Breast epithelium (tissue), 4 donors: ENCODE measurements around the gene CRLF2. TPM values are rescaled to one million over a fixed set of nuclear protein-coding genes. Genes with fewer than 3 reads are reported as not detected.
"Not testable (repeated sequence)": the region's sequence is repeated elsewhere in the genome, so short reads cannot be mapped to it uniquely, and the experiment has no call there.

Experiments
- DNase-seq, 2 donors: peaks; one replicate each; pipeline ENCODE4 v3.0.0-alpha.2; 2019; ENCODE audit warnings: low spot score in 2 of 2
- H3K27ac ChIP-seq, 2 donors: fragments of 200-600 bp; sonication (generic) in 1 of 2; one replicate each; pipeline ENCODE4 v1.5.1; 2016 to 2019; ENCODE audit warnings: mild to moderate bottlenecking in 1 of 2
- H3K27me3 ChIP-seq, 2 donors: fragments of 200-600 bp; sonication (generic) in 1 of 2; one replicate each; pipeline versions ENCODE4 v1.5.1 to v1.6.0; 2017 to 2019; ENCODE audit warnings: control low read depth in 1 of 2, mild to moderate bottlenecking in 1 of 2
- H3K36me3 ChIP-seq: fragments of 200-600 bp; one replicate; pipeline ENCODE4 v1.5.1; 2019
- H3K4me1 ChIP-seq, 2 donors: fragments of 200-600 bp; sonication (generic); one replicate each; pipeline ENCODE4 v1.5.1; 2016 to 2019; ENCODE audit warnings: control low read depth in 1 of 2
- H3K4me3 ChIP-seq, 3 donors: fragments of 200-600 bp; sonication (generic); 1 replicate in 2 of 3; 2 replicates in 1 of 3; pipeline ENCODE4 v1.5.1; 2016 to 2019; ENCODE audit warnings: mild to moderate bottlenecking in 3 of 3, moderate library complexity in 2 of 3
- H3K9me3 ChIP-seq, 2 donors: fragments of 200-600 bp; sonication (generic) in 1 of 2; one replicate each; pipeline ENCODE4 v1.5.1; 2016 to 2019; ENCODE audit warnings: control low read depth in 1 of 2
- POLR2A ChIP-seq: fragments of 450-650 bp; IDR thresholded peaks from one replicate; pipeline ENCODE4 v1.6.1; 2016; ENCODE audit warnings: antibody characterized with exemption, mild to moderate bottlenecking, moderate library complexity
- POLR2AphosphoS5 ChIP-seq, 3 donors: sonication (generic); formaldehyde crosslinking; IDR thresholded peaks; one replicate each; pipeline ENCODE4 v1.6.1; 2017; ENCODE audit warnings: antibody characterized with exemption in 3 of 3
- intact Hi-C: fragments of 100-400 bp; cut with DNase I; formaldehyde crosslinking; loops from one replicate; pipeline ENCODE4 v1.15.1; 2023; ENCODE audit warnings: low total_unique reads
- total RNA-seq, 3 donors: library from RNA; depleted of rRNA; stranded (reverse); fragments of >200 nt; gene quantifications; one replicate each; pipeline ENCODE4 v1.1.0, GENCODE V29; 2016
- TF ChIP-seq, protein P1 (sequence below), 3 donors: fragments of 450-650 bp; IDR thresholded peaks; one replicate each; pipeline ENCODE4 v1.5.1; 2016 to 2017; ENCODE audit warnings: antibody characterized with exemption in 3 of 3, mild to moderate bottlenecking in 3 of 3, moderate library complexity in 3 of 3

CRLF2 gene
- total RNA-seq, 3 donors from 2014 or later = 0.88 to 0.96 TPM; not detected in 1

- Histone ChIP-seq H3K27ac (no peak overlapping the region), H3K4me1 (no peaks in the 10 kb centered on the region), H3K9me3 (peaks cover 0 to 7% of the 10 kb centered on the region in 2 donors), H3K4me3 (no peak overlapping the region), H3K36me3 (no peaks in the 10 kb centered on the region), H3K27me3 (peaks cover 0 to 3% of the 10 kb centered on the region in 2 donors)
- TF ChIP-seq, protein P1, sequence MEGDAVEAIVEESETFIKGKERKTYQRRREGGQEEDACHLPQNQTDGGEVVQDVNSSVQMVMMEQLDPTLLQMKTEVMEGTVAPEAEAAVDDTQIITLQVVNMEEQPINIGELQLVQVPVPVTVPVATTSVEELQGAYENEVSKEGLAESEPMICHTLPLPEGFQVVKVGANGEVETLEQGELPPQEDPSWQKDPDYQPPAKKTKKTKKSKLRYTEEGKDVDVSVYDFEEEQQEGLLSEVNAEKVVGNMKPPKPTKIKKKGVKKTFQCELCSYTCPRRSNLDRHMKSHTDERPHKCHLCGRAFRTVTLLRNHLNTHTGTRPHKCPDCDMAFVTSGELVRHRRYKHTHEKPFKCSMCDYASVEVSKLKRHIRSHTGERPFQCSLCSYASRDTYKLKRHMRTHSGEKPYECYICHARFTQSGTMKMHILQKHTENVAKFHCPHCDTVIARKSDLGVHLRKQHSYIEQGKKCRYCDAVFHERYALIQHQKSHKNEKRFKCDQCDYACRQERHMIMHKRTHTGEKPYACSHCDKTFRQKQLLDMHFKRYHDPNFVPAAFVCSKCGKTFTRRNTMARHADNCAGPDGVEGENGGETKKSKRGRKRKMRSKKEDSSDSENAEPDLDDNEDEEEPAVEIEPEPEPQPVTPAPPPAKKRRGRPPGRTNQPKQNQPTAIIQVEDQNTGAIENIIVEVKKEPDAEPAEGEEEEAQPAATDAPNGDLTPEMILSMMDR (IDR thresholded peaks at IDR 0.05) = no peak
- no peak for TF ChIP-seq POLR2A
- no peak for TF ChIP-seq POLR2AphosphoS5 (IDR thresholded peaks at IDR 0.05)
- DNase-seq = no peak
- intact Hi-C loops = no loop called here
Observed at GRCh38 chrX:1190596-1191145, 21.8 kb downstream of the CRLF2 start.

DNA sequence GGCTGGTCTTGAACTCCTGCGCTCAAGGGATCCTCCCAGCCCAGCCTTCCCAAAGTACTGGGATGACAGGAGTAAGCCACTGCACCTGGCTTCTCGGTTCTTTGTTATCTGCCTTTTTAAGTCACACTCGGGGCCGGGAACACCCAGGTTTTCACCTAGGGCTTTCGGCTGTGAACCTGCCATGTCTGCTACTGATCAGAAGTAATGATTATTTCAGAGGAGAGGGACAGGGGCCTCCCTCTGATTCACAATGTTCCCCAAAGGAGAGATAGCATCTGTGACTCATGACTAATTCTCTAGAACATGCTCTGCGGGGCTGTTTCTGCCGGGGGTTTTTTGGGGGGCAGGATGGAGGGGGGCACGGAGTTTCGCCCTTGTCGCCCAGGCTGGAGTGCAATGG lies 26.9 kb downstream of the CRLF2 start:
- TF ChIP-seq, protein P1 (IDR thresholded peaks at IDR 0.05) = no peak
- no peak for TF ChIP-seq POLR2A
- TF ChIP-seq POLR2AphosphoS5 (IDR thresholded peaks at IDR 0.05) = no peak
- H3K4me3 ChIP-seq = no peak overlapping the region
- DNase-seq = peak in 1 of 2 donors; percentile 9
- no peak overlapping the region for H3K27ac ChIP-seq
- H3K4me1 ChIP-seq = no peaks in the 10 kb centered on the region
- intact Hi-C loops = no loop called here
- no peaks in the 10 kb centered on the region for H3K36me3 ChIP-seq
- peaks cover 0 to 3% of the 10 kb centered on the region in 2 donors for H3K9me3 ChIP-seq
- peaks cover 0 to 3% of the 10 kb centered on the region in 2 donors for H3K27me3 ChIP-seq

DNA sequence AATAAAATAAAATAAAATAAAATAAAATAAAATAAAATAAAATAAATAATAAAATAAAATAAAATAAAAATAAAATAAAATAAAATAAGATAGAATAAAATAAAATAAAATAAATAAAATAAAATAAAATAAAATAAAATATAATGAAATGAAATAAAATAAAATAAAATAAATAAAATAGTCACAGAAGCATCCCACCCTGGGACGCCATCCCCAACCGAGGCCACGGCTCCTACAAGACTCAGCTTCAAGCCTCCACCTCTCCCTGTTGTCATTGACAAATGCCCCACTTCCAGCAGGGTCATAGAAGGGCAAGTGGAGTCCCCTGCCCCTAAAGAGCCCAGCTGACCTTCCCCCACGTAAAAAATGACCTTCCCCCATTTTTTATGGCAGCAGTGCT lies 30.2 kb downstream of the CRLF2 start:
- Histone ChIP-seq H3K27me3 (peaks cover 0 to 4% of the 10 kb centered on the region in 2 donors), H3K27ac (no peak overlapping the region), H3K9me3 (peaks cover 0 to 3% of the 10 kb centered on the region in 2 donors), H3K4me1 (no peaks in the 10 kb centered on the region), H3K4me3 (no peak overlapping the region), H3K36me3 (no peaks in the 10 kb centered on the region)
- TF ChIP-seq POLR2A (no peak), POLR2AphosphoS5 (IDR thresholded peaks at IDR 0.05) (no peak)
- TF ChIP-seq, protein P1 (IDR thresholded peaks at IDR 0.05) = no peak
- DNase-seq = no peak
- intact Hi-C loops = no loop called here

DNA sequence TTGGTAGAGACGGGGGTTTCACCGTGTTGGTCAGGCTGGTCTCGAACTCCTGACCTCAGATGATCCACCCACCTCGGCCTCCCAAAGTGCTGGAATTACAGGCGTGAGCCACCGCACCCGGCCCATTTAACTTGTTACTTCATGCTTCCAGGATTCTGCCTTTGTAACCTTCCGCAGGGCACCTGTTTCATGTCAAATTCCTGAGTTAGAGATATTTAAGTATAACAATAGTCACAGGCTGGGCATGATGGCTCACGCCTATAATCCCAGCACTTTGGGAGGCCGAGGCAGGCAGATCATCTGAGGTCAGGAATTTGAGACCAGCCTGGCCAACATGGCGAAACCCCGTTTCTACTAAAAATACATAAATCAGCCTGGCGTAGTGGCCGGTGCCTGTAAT lies 30.8 kb downstream of the CRLF2 start:
- H3K36me3 ChIP-seq, DNase-seq, H3K4me1 ChIP-seq, H3K4me3 ChIP-seq, H3K27me3 ChIP-seq, intact Hi-C loops, H3K9me3 ChIP-seq, H3K27ac ChIP-seq: not testable (repeated sequence)

DNA sequence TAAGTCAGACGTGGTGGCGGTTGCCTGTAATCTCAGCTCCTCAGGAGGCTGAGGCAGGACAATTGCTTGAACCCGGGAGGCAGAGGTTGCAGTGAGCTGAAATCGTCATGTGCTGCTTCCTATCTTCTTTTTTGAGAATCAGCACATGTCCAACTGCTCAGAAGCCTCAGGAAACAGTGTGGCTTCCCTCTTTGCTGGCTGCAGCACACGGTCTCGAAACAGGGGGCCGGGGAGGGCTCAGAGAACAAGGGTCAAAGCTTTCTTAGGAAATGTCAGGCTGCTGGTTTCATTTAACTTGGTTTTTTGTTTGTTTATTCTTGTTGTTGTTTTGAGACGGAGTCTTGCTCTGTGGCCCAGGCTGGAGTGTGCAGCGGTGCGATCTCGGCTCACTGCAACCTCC lies 31.3 kb downstream of the CRLF2 start:
- H3K27ac ChIP-seq = no peak overlapping the region
- peaks cover 0 to 4% of the 10 kb centered on the region in 2 donors for H3K27me3 ChIP-seq
- H3K36me3 ChIP-seq = no peaks in the 10 kb centered on the region
- TF ChIP-seq, protein P1 (IDR thresholded peaks at IDR 0.05) = no peak
- no peak for TF ChIP-seq POLR2A
- TF ChIP-seq POLR2AphosphoS5 (IDR thresholded peaks at IDR 0.05) = no peak
- DNase-seq = peak in 1 of 2 donors; percentile 41
- H3K4me1 ChIP-seq = no peaks in the 10 kb centered on the region
- intact Hi-C loops = no loop called here
- H3K9me3 ChIP-seq = no peaks in the 10 kb centered on the region
- H3K4me3 ChIP-seq = no peak overlapping the region
